Rectal smooth muscle tissue (tissue), 1 donor: ENCODE data around the gene NLGN4X.
"Not testable (repeated sequence)": the region's sequence is repeated elsewhere in the genome, so short reads cannot be mapped to it uniquely, and the experiment has no call there.

ENCODE experiments used
- H3K27ac ChIP-seq: one replicate; pipeline ENCODE4 v1.7.0; 2013; ENCODE audit warnings: low read depth, low read length, inconsistent platforms
- H3K27me3 ChIP-seq: one replicate; pipeline ENCODE4 v1.7.0; 2013; ENCODE audit warnings: low read length; ENCODE audit not compliant: control insufficient read depth, insufficient read depth
- H3K36me3 ChIP-seq: one replicate; pipeline ENCODE4 v1.7.0; 2013; ENCODE audit warnings: low read length; ENCODE audit not compliant: control insufficient read depth, insufficient read depth
- H3K4me1 ChIP-seq: one replicate; pipeline ENCODE4 v1.7.0; 2013; ENCODE audit warnings: low read length; ENCODE audit not compliant: control insufficient read depth, insufficient read depth
- H3K4me3 ChIP-seq: one replicate; pipeline ENCODE4 v1.7.0; 2013; ENCODE audit warnings: low read length
- H3K9ac ChIP-seq: one replicate; pipeline ENCODE4 v1.7.0; 2013; ENCODE audit warnings: low read length

Gene NLGN4X

DNA sequence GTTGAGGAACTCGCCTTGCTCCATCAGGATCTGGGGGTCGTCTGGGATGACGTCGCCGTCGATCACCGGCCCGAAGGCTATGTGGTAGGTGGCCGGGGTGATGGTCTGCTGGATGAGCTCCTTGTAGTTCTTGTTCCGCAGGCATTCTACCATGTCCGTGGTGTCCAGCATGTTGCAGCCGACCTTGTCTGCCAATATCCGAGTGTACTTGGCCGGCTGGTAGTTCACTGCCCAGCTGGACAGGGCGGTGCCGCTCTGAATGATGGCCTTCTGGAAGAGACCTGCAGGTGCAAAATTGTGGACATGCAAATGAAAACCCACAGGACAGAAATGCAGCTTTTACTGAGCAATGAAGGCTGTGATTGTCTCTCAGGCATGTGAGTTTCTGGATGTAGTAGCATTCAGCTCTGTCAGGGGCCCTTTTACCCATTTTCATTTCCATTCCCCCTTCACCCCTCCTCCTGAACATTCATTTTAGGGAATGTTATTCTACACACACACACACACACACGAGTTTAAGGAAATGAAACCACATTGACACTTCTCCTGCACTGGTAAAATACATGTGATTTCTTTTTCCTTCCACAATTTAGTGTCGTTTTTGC, 325.0 kb downstream of the NLGN4X start:
- H3K4me3 ChIP-seq, H3K36me3 ChIP-seq, H3K4me1 ChIP-seq, H3K9ac ChIP-seq, H3K27me3 ChIP-seq, H3K27ac ChIP-seq: not testable (repeated sequence)

GRCh38 chrX:5898463-5898862, 330.2 kb downstream of the NLGN4X start:
- H3K4me3 ChIP-seq = no peak overlapping the region
- H3K9ac ChIP-seq = no peak overlapping the region
- H3K27me3 ChIP-seq = no peaks in the 10 kb centered on the region
- no peak overlapping the region for H3K27ac ChIP-seq
- H3K36me3 ChIP-seq = no peaks in the 10 kb centered on the region
- no peaks in the 10 kb centered on the region for H3K4me1 ChIP-seq

- Histone ChIP-seq H3K4me1 (no peaks in the 10 kb centered on the region), H3K9ac (no peak overlapping the region), H3K36me3 (peaks cover 2% of the 10 kb centered on the region), H3K27ac (no peak overlapping the region), H3K27me3 (no peaks in the 10 kb centered on the region), H3K4me3 (no peak overlapping the region)
Measured at GRCh38 chrX:5891378-5891777, 337.3 kb downstream of the NLGN4X start.

- Histone ChIP-seq H3K27ac (no peak overlapping the region), H3K27me3 (no peaks in the 10 kb centered on the region), H3K9ac (no peak overlapping the region), H3K4me1 (no peaks in the 10 kb centered on the region), H3K4me3 (no peak overlapping the region), H3K36me3 (no peaks in the 10 kb centered on the region)
Measured at GRCh38 chrX:5876984-5877596, 351.6 kb downstream of the NLGN4X start.

DNA sequence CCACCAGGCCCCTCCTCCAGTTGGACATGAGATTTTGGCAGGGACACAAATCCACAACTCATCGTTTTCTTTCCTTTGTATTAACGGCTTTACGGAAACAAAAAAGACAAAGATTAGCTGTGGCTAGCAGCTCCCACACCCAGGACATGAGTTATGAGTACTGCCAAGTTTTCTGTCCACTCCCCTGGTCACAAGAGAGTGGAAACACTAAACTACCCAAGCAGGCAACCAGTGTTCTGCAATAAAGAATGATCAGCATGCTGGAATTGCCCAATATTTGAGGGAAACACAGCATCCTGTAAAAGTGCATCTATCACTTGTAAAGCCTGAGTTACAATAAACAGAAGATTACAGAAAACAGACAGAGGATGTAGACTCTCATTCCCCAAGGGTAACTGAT, 358.4 kb downstream of the NLGN4X start:
- Histone ChIP-seq H3K36me3 (no peaks in the 10 kb centered on the region), H3K4me1 (no peaks in the 10 kb centered on the region), H3K9ac (no peak overlapping the region), H3K4me3 (no peak overlapping the region), H3K27ac (no peak overlapping the region), H3K27me3 (no peaks in the 10 kb centered on the region)

DNA sequence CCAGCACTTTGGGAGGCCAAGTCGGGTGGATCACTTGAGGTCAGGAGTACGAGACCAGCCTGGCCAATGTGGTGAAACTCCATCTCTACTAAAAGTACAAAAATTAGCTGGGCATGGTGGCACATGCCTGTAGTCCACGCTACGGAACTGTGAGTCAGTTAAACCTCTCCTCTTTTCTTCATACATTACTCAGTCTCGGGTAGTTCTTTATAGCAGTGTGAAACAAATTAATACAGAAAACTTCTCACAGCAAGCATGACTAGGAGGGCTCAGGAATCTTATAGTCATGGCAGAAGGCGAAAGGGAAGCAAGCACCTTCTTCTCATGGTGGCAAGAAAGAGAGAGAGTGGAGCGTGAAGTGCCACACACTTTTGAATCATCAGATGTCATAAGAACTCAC, 358.9 kb downstream of the NLGN4X start:
- Histone ChIP-seq H3K27ac (no peak overlapping the region), H3K4me1 (no peaks in the 10 kb centered on the region), H3K27me3 (no peaks in the 10 kb centered on the region), H3K9ac (no peak overlapping the region), H3K36me3 (no peaks in the 10 kb centered on the region), H3K4me3 (no peak overlapping the region)

DNA sequence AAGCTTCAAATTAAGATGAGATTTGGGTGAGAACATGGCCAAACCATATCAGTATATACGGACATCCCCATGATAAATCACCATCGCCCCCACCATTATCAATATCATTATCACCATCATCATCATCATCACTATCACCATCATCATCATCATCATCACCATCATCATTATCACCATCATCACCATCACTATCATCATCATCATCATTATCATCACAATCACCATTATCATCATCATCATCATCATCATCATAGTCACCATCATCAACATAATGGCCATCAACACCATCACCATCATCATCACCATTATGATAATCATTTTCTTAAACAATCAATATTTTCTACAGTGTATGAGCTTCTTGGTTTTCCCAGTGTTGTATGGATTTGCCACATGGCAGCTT, 360.9 kb downstream of the NLGN4X start:
- no peak overlapping the region for H3K27ac ChIP-seq
- no peaks in the 10 kb centered on the region for H3K27me3 ChIP-seq
- no peaks in the 10 kb centered on the region for H3K4me1 ChIP-seq
- no peak overlapping the region for H3K9ac ChIP-seq
- no peak overlapping the region for H3K4me3 ChIP-seq
- no peaks in the 10 kb centered on the region for H3K36me3 ChIP-seq

GRCh38 chrX:5857232-5857631, 371.4 kb downstream of the NLGN4X start:
- Histone ChIP-seq H3K9ac (no peak overlapping the region), H3K4me1 (no peaks in the 10 kb centered on the region), H3K4me3 (no peak overlapping the region), H3K27me3 (no peaks in the 10 kb centered on the region), H3K27ac (no peak overlapping the region), H3K36me3 (no peaks in the 10 kb centered on the region)

DNA sequence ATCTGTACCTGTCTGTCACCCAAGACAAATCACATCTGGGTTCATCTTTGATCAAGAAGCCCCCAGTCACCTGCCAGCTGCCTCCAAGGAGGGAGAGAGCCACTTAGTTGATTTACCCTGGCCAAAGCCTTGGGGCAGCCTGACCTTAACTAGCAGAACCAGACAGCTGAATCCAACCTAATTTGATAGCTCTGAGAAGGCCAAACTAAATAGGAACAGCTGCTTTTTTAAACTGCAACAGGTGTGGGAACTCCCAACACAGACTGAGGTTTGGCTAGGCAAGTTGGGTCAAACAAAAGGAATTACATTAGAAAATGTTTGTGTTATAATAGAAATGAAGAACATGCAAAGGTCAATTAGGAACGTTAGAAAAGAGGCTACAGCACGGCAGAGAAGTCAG, 375.7 kb downstream of the NLGN4X start:
- Histone ChIP-seq H3K4me1 (no peaks in the 10 kb centered on the region), H3K36me3 (no peaks in the 10 kb centered on the region), H3K27ac (no peak overlapping the region), H3K4me3 (no peak overlapping the region), H3K9ac (no peak overlapping the region), H3K27me3 (no peaks in the 10 kb centered on the region)

- H3K9ac ChIP-seq = no peak overlapping the region
- H3K27me3 ChIP-seq = no peaks in the 10 kb centered on the region
- no peak overlapping the region for H3K4me3 ChIP-seq
- H3K36me3 ChIP-seq = no peaks in the 10 kb centered on the region
- H3K4me1 ChIP-seq = no peaks in the 10 kb centered on the region
- H3K27ac ChIP-seq = no peak overlapping the region
Measured at GRCh38 chrX:5842601-5843000, 386.1 kb downstream of the NLGN4X start.
